ENCODE results near the gene GPR151. TPM values are rescaled to one million over a fixed set of nuclear protein-coding genes. Genes with fewer than 3 reads are reported as not detected.

Gene GPR151
- total and polyA plus RNA-seq, 2 of the 4 experiments (the other 2 are of a cell fraction), result not detected

DNA sequence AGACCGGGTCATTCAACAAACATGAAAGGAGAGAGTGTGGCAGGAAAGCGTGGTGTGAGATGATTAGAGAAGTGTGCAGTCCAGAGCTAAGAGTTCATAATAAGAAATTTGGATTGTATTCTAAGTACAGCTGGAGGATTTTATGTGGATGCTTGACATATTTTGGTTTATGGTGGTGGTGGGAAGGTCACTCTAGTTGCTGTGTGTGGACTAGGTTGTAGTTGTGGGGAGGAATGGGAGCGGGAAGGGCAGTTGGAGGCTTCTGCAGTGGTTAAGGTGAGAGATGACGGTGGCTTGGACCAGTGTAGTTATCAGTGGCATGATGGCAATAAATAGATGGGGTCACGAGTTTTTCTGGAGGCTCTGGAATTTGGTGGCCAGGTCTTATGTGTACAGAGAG lies 45.7 kb upstream of the GPR151 start:
- intact Hi-C loops (cut with micrococcal nuclease), result no loop called here
- H3K4me1 ChIP-seq (ENCODE audit: control insufficient read depth, insufficient read depth, low read length), result no peaks in the 10 kb centered on the region
- H2BK15ac ChIP-seq (ENCODE audit: low read depth, low read length), result no peak overlapping the region
- no peaks in the 10 kb centered on the region for H4K20me1 ChIP-seq (ENCODE audit: insufficient read depth, low read length)
- no peak overlapping the region for H4K8ac ChIP-seq (ENCODE audit: low read depth in 2 of 2, low read length in 2 of 2)
- H3K23ac ChIP-seq (ENCODE audit: low read depth, low read length), result no peak overlapping the region
- no peak overlapping the region for H4K5ac ChIP-seq (ENCODE audit: low read depth, low read length)
- H3K4ac ChIP-seq (ENCODE audit: low read depth, low read length), result no peak overlapping the region
- no peak overlapping the region for H2BK20ac ChIP-seq (ENCODE audit: low read depth, low read length)
- no peak overlapping the region for H2AK5ac ChIP-seq (ENCODE audit: low read depth, low read length)
- ChIA-PET POLR2A (ENCODE audit: unreplicated experiment) (no interaction called here), CTCF (interaction anchor here (0.6 kb wide), 1 partner anchor 398 kb away, joined by 3 read pairs; no protein-coding TSS in a partner anchor)
- H3K9me1 ChIP-seq (ENCODE audit: insufficient read depth, low read length), result no peaks in the 10 kb centered on the region
- no peak overlapping the region for H2AFZ ChIP-seq (replicated peaks; ENCODE audit: low read length, poor library complexity)
- 56% methylated on average over 4 of the region's 5 CpGs; no CpG with 5 or more reads in 1 of the 2 experiments for WGBS, 2 experiments (ENCODE audit: extremely low coverage in 2 of 2, insufficient read length in 1 of 2)
- H3K18ac ChIP-seq (ENCODE audit: low read depth, low read length), result no peak overlapping the region
- no peak overlapping the region for H2BK120ac ChIP-seq (ENCODE audit: low read depth, low read length)
- H3K27ac ChIP-seq (ENCODE audit: insufficient read depth, low read length), result no peak overlapping the region
- TF ChIP-seq MAFK (IDR thresholded peaks at IDR 0.05; ENCODE audit: low read depth, low read length), result no peak
- no peak for TF ChIP-seq RCOR1 (IDR thresholded peaks at IDR 0.05; ENCODE audit: insufficient replicate concordance, low read length)
- no peak for TF ChIP-seq NFE2L2 (IDR thresholded peaks at IDR 0.05; ENCODE audit: low read depth, low read length)
- no peak for TF ChIP-seq CHD1 (IDR thresholded peaks at IDR 0.05; ENCODE audit: low read depth, low read length)
- no peak for TF ChIP-seq CEBPB (IDR thresholded peaks at IDR 0.05; ENCODE audit: low read depth, low read length)
- TF ChIP-seq BHLHE40 (IDR thresholded peaks at IDR 0.05; ENCODE audit: low read depth, low read length), result no peak
- no peak for TF ChIP-seq POLR2A (IDR thresholded peaks at IDR 0.05; ENCODE audit: low read depth, low read length)
- TF ChIP-seq MXI1 (IDR thresholded peaks at IDR 0.05; ENCODE audit: borderline replicate concordance, low read depth, low read length), result no peak
- no peak for TF ChIP-seq RAD21 (IDR thresholded peaks at IDR 0.05; ENCODE audit: low read length)
- no peak for TF ChIP-seq RFX5 (IDR thresholded peaks at IDR 0.05; ENCODE audit: low read depth, low read length)
- TF ChIP-seq, protein P1, sequence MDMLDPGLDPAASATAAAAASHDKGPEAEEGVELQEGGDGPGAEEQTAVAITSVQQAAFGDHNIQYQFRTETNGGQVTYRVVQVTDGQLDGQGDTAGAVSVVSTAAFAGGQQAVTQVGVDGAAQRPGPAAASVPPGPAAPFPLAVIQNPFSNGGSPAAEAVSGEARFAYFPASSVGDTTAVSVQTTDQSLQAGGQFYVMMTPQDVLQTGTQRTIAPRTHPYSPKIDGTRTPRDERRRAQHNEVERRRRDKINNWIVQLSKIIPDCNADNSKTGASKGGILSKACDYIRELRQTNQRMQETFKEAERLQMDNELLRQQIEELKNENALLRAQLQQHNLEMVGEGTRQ (IDR thresholded peaks at IDR 0.05; ENCODE audit: low read depth, low read length), result no peak
- no peak overlapping the region for H3K9ac ChIP-seq (ENCODE audit: low read depth, low read length)
- no peaks in the 10 kb centered on the region for H3K36me3 ChIP-seq (ENCODE audit: control insufficient read depth, insufficient read depth, low read length)
- dilution Hi-C loops (cut with HindIII; ENCODE audit: low sequenced_read_pairs, unreplicated experiment), result no loop called here
- no peak overlapping the region for H3K4me2 ChIP-seq (ENCODE audit: low read depth, low read length)
- no peak overlapping the region for H2AK9ac ChIP-seq (replicated peaks; ENCODE audit: low read depth, low read length, poor library complexity)
- H3K14ac ChIP-seq (replicated peaks; ENCODE audit: low read depth, low read length), result no peak overlapping the region
- no TSS peak for BruUV-seq (replicated peaks)
- ATAC-seq (ENCODE audit: low read depth), result no peak
- no peak overlapping the region for H2BK5ac ChIP-seq (ENCODE audit: low read depth, low read length, poor library complexity, severe bottlenecking)
- H4K91ac ChIP-seq (ENCODE audit: insufficient read depth, low read depth, low read length), result no peak overlapping the region
- H3K9me3 ChIP-seq (ENCODE audit: control insufficient read depth, insufficient read depth, low read length), result no peaks in the 10 kb centered on the region
- H3K27me3 ChIP-seq (ENCODE audit: control insufficient read depth, insufficient read depth, low read length), result no peaks in the 10 kb centered on the region
- no peak overlapping the region for H3K56ac ChIP-seq (ENCODE audit: extremely low read depth, insufficient read depth, low read length)
- in situ Hi-C loops (cut with MboI; ENCODE audit: low sequenced_read_pairs), result no loop called here
- H3K4me3 ChIP-seq (ENCODE audit: insufficient read depth, low read depth, low read length), result no peak overlapping the region
- DNase-seq, result no peak
- H3K79me1 ChIP-seq (ENCODE audit: low read depth in 1 of 2, low read length in 2 of 2), result no peaks in the 10 kb centered on the region
